Measurements from ENCODE around the gene CRIP1.

CRIP1 gene

DNA sequence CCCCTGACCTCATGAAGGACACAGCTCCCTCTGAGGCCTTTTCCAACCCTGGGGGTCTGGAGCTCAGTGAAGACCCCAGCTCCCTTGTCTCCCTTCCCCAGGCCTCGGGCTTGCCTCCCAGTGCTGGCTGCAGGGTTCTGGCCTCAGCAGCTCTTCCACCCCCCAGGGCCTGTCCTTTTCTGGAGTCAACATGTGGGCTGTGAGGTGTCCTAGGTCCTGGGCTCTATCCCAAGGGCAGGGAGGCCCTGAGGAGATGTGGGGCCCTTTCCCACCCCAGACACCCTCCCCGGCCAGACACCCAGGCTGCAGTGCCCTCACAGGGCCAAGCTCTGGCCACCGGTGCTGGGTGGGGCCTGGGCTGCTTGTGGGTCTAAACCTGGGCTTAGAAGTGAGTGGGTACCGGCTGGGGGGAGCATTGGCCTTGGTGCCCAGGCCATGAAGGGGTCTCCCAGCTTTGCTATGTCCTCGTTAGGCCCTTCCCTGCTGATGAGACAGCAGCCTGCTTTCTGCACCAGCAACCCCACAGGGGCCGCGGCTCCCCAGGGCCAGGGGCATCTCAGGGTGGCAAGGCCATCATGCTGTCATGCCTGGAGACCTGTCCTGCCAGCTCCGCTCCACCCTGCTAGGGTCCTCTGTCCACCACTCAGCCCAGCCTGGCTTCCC is 14.7 kb upstream of the CRIP1 start:
- H2BK12ac ChIP-seq (ENCODE audit: low read length) = peak overlapping the region; percentile 94
- peak overlapping the region; percentile 85 for H3K23ac ChIP-seq (ENCODE audit: low read depth, low read length, poor library complexity)
- H3K9me3 ChIP-seq (replicated peaks in 1 of 2; ENCODE audit: control insufficient read depth in 2 of 2, insufficient read depth in 1 of 2, low read depth in 1 of 2, low read length in 2 of 2) = peaks cover 0 to 2% of the 10 kb centered on the region in 2 donors
- H3K36me3 ChIP-seq (replicated peaks in 1 of 2; ENCODE audit: control insufficient read depth in 2 of 2, insufficient read depth in 2 of 2, low read length in 2 of 2) = peaks cover 9 to 37% of the 10 kb centered on the region in 2 donors
- no peak overlapping the region for H3K4me2 ChIP-seq (ENCODE audit: insufficient read depth, low read length, poor library complexity, severe bottlenecking)
- H3K14ac ChIP-seq (ENCODE audit: low read length) = peak overlapping the region; percentile 94
- H4K91ac ChIP-seq (ENCODE audit: low read depth, low read length, poor library complexity) = peak overlapping the region; percentile 72
- peak overlapping the region; percentile 66 for H2BK5ac ChIP-seq (ENCODE audit: low read length)
- H3K4me3 ChIP-seq (ENCODE audit: low read length in 2 of 2) = no peak overlapping the region
- H3K18ac ChIP-seq (ENCODE audit: low read length) = peak overlapping the region; percentile 80
- peak overlapping the region; percentile 98 for H2BK15ac ChIP-seq (ENCODE audit: low read length)
- peaks cover 0 to 23% (median 16%) of the 10 kb centered on the region in 3 experiments for H3K27me3 ChIP-seq (ENCODE audit: control insufficient read depth in 3 of 3, insufficient read depth in 3 of 3, low read depth in 1 of 3, low read length in 3 of 3)
- H2AFZ ChIP-seq (ENCODE audit: low read length) = no peak overlapping the region
- no peak overlapping the region for H3K27ac ChIP-seq (replicated peaks; ENCODE audit: low read length)
- peak overlapping the region; percentile 43 for H4K8ac ChIP-seq (ENCODE audit: low read depth, low read length)
- no peak for DNase-seq (ENCODE audit: low spot score)
- H3K9ac ChIP-seq (ENCODE audit: low read depth, low read length, poor library complexity) = peak overlapping the region; percentile 60
- WGBS, 2 donors (ENCODE audit: extremely low coverage in 2 of 2, insufficient read length in 2 of 2, insufficient replicate concordance in 1 of 2) = no CpG with 5 or more reads among the region's 8 CpGs
- no peak overlapping the region for H3K4ac ChIP-seq (ENCODE audit: low read length)
- peak overlapping the region; percentile 72 for H2BK120ac ChIP-seq (ENCODE audit: low read depth, low read length)
- peaks cover 27 to 46% of the 10 kb centered on the region in 2 donors for H3K4me1 ChIP-seq (ENCODE audit: control insufficient read depth in 2 of 2, insufficient read depth in 1 of 2, low read depth in 1 of 2, low read length in 2 of 2)
- peaks cover 8% of the 10 kb centered on the region for H3K79me1 ChIP-seq (ENCODE audit: low read depth, low read length)
- H2AK5ac ChIP-seq (ENCODE audit: low read depth, low read length) = peak overlapping the region; percentile 5

DNA sequence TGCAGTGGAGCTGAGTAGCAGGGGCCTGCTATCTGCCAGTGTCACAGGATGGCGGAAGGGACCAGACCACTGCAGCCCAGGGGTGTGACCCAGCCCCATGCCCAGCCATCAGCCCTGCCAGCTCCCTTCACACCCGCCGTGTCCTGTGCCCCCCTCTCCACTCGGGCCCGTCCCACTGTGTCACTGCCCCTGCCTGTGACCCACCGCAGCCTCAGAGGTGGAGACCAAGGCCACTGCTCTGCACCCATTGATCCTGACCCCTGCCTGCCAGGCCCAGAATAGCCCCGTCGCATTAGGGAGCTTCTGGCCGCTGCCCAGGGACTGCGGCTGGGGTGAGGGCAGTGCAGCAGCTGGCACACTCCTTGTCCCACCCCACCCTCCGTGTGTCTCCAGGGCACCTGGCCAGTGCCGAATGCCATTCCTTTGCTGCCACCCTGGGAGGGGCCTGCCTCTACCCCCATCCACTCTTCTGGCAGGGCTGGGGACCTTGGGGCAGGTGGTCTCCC is 14.1 kb upstream of the CRIP1 start:
- H2BK15ac ChIP-seq (ENCODE audit: low read length) = peak overlapping the region; percentile 98
- H3K4ac ChIP-seq (ENCODE audit: low read length) = no peak overlapping the region
- no CpG with 5 or more reads among the region's 12 CpGs for WGBS, 2 donors (ENCODE audit: extremely low coverage in 2 of 2, insufficient read length in 2 of 2, insufficient replicate concordance in 1 of 2)

DNA sequence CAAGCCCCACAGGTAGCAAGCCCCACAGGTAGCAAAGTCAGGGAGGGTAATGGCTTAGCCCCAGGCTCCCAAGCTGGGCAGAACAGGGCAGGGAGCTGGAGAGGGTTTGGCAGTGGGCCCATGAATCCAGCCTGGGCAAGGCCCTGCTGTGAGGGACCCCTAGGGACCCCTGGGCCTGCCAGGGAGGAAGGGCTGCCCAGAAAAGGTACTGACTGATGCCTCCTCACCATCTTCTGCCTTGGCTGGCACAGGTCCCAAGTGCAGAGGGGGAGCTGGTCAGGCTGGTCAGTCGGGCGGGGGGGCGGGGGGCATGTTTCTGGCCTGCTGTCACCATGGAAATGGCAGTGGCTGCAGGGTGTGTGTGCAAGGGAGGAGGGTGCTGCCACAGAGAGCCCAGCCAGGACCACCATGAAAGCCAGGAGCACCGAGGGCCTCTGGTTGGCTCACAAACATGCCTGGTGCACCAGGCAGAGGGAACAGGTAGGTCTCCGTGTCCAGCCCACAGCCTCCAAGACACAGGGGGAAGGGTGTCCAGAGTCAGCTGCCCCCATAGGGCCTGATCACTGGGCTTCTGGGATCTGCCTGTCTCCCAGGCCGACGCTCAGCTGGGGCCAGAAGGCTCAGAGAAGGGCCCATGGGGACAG is 13.5 kb upstream of the CRIP1 start:
- peak overlapping the region; percentile 90 for H3K18ac ChIP-seq (ENCODE audit: low read length)
- DNase-seq (ENCODE audit: low spot score) = no peak
- peak overlapping the region; percentile 47 for H2BK120ac ChIP-seq (ENCODE audit: low read depth, low read length)
- peaks cover 11% of the 10 kb centered on the region for H3K79me1 ChIP-seq (ENCODE audit: low read depth, low read length)
- peak overlapping the region; percentile 14 for H2BK5ac ChIP-seq (ENCODE audit: low read length)
- peak overlapping the region; percentile 95 for H2AFZ ChIP-seq (ENCODE audit: low read length)
- H3K4me2 ChIP-seq (ENCODE audit: insufficient read depth, low read length, poor library complexity, severe bottlenecking) = peak overlapping the region; percentile 80
- no peak overlapping the region for H4K91ac ChIP-seq (ENCODE audit: low read depth, low read length, poor library complexity)
- H3K36me3 ChIP-seq (replicated peaks in 1 of 2; ENCODE audit: control insufficient read depth in 2 of 2, insufficient read depth in 2 of 2, low read length in 2 of 2) = peaks cover 4 to 25% of the 10 kb centered on the region in 2 donors
- H3K9ac ChIP-seq (ENCODE audit: low read depth, low read length, poor library complexity) = peak overlapping the region; percentile 74
- peak overlapping the region; percentile 78 for H3K27ac ChIP-seq (replicated peaks; ENCODE audit: low read length)
- H2BK12ac ChIP-seq (ENCODE audit: low read length) = peak overlapping the region; percentile 16
- peaks cover 27 to 51% of the 10 kb centered on the region in 2 donors for H3K4me1 ChIP-seq (ENCODE audit: control insufficient read depth in 2 of 2, insufficient read depth in 1 of 2, low read depth in 1 of 2, low read length in 2 of 2)
- H3K23ac ChIP-seq (ENCODE audit: low read depth, low read length, poor library complexity) = peak overlapping the region; percentile 91
- no peak overlapping the region for H3K4ac ChIP-seq (ENCODE audit: low read length)
- peaks cover 0 to 2% of the 10 kb centered on the region in 2 donors for H3K9me3 ChIP-seq (replicated peaks in 1 of 2; ENCODE audit: control insufficient read depth in 2 of 2, insufficient read depth in 1 of 2, low read depth in 1 of 2, low read length in 2 of 2)
- H3K4me3 ChIP-seq (ENCODE audit: low read length in 2 of 2) = peak overlapping the region in 1 of 2 donors; percentile 91
- no CpG with 5 or more reads among the region's 7 CpGs for WGBS, 2 donors (ENCODE audit: extremely low coverage in 2 of 2, insufficient read length in 2 of 2, insufficient replicate concordance in 1 of 2)
- H2BK15ac ChIP-seq (ENCODE audit: low read length) = peak overlapping the region; percentile 98
- H3K14ac ChIP-seq (ENCODE audit: low read length) = peak overlapping the region; percentile 21
- no peak overlapping the region for H4K8ac ChIP-seq (ENCODE audit: low read depth, low read length)
- H2AK5ac ChIP-seq (ENCODE audit: low read depth, low read length) = peak overlapping the region; percentile 5
- peaks cover 0 to 35% (median 16%) of the 10 kb centered on the region in 3 experiments for H3K27me3 ChIP-seq (ENCODE audit: control insufficient read depth in 3 of 3, insufficient read depth in 3 of 3, low read depth in 1 of 3, low read length in 3 of 3)

More for the DNA sequence above, 14.1 kb upstream of the CRIP1 start:
- Histone ChIP-seq H2AK5ac (ENCODE audit: low read depth, low read length) (peak overlapping the region; percentile 5), H3K79me1 (ENCODE audit: low read depth, low read length) (peaks cover 11% of the 10 kb centered on the region), H3K36me3 (replicated peaks in 1 of 2; ENCODE audit: control insufficient read depth in 2 of 2, insufficient read depth in 2 of 2, low read length in 2 of 2) (peaks cover 6 to 32% of the 10 kb centered on the region in 2 donors), H4K8ac (ENCODE audit: low read depth, low read length) (no peak overlapping the region), H3K23ac (ENCODE audit: low read depth, low read length, poor library complexity) (peak overlapping the region; percentile 85), H2AFZ (ENCODE audit: low read length) (no peak overlapping the region), H3K27me3 (ENCODE audit: control insufficient read depth in 3 of 3, insufficient read depth in 3 of 3, low read depth in 1 of 3, low read length in 3 of 3) (peaks cover 0 to 29% (median 16%) of the 10 kb centered on the region in 3 experiments), H3K4me3 (ENCODE audit: low read length in 2 of 2) (peak overlapping the region in 1 of 2 donors; percentile 1), H3K18ac (ENCODE audit: low read length) (peak overlapping the region; percentile 90), H2BK12ac (ENCODE audit: low read length) (peak overlapping the region; percentile 94), H3K9me3 (replicated peaks in 1 of 2; ENCODE audit: control insufficient read depth in 2 of 2, insufficient read depth in 1 of 2, low read depth in 1 of 2, low read length in 2 of 2) (peaks cover 0 to 2% of the 10 kb centered on the region in 2 donors), H2BK5ac (ENCODE audit: low read length) (peak overlapping the region; percentile 14), H4K91ac (ENCODE audit: low read depth, low read length, poor library complexity) (peak overlapping the region; percentile 72), H3K14ac (ENCODE audit: low read length) (peak overlapping the region; percentile 21), H3K9ac (ENCODE audit: low read depth, low read length, poor library complexity) (peak overlapping the region; percentile 60), H3K27ac (replicated peaks; ENCODE audit: low read length) (no peak overlapping the region), H2BK120ac (ENCODE audit: low read depth, low read length) (peak overlapping the region; percentile 72), H3K4me1 (ENCODE audit: control insufficient read depth in 2 of 2, insufficient read depth in 1 of 2, low read depth in 1 of 2, low read length in 2 of 2) (peaks cover 27 to 51% of the 10 kb centered on the region in 2 donors), H3K4me2 (ENCODE audit: insufficient read depth, low read length, poor library complexity, severe bottlenecking) (no peak overlapping the region)
- no peak for DNase-seq (ENCODE audit: low spot score)

Measured in neuronal stem cell (in vitro differentiated cells).